GM12892 (cell line): ENCODE measurements around the gene SLC22A6.

Source experiments
- POLR2A ChIP-seq: IDR thresholded peaks from 2 replicates; pipeline ENCODE4 v1.6.1; 2011; ENCODE audit warnings: low read depth, low read length, control low read depth
- TAF1 ChIP-seq: IDR thresholded peaks from 2 replicates; pipeline ENCODE4 v1.6.1; 2011; ENCODE audit warnings: low read depth, mild to moderate bottlenecking, control low read depth, low read length, borderline replicate concordance

- TF ChIP-seq TAF1 (no peak), POLR2A (no peak)
Observed at GRCh38 chr11:62958547-62959421, 26.0 kb downstream of the SLC22A6 start.
